Ishikawa (cell line): Measurements from ENCODE around the gene MYOZ3.

ENCODE experiments used
- CEBPB ChIP-seq: IDR thresholded peaks from 2 replicates; pipeline ENCODE4 v1.6.1; 2012
- CREB1 ChIP-seq: IDR thresholded peaks from 2 replicates; pipeline ENCODE4 v1.6.1; 2012; ENCODE audit warnings: low read depth
- EGR1 ChIP-seq: IDR thresholded peaks from 2 replicates; pipeline ENCODE4 v1.6.1; 2012
- EP300 ChIP-seq: IDR thresholded peaks from 2 replicates; pipeline ENCODE4 v1.6.1; 2012; ENCODE audit warnings: borderline replicate concordance
- FOXM1 ChIP-seq: IDR thresholded peaks from 2 replicates; pipeline ENCODE4 v1.6.1; 2012; ENCODE audit warnings: low read depth, borderline replicate concordance
- NFIC ChIP-seq: IDR thresholded peaks from 2 replicates; pipeline ENCODE4 v1.6.1; 2012
- RAD21 ChIP-seq: IDR thresholded peaks from 2 replicates; pipeline ENCODE4 v1.6.1; 2012; ENCODE audit warnings: low read depth
- TAF1 ChIP-seq: IDR thresholded peaks from 2 replicates; pipeline ENCODE4 v1.6.1; 2012; ENCODE audit warnings: low read depth, mild to moderate bottlenecking
- TCF12 ChIP-seq: IDR thresholded peaks from 2 replicates; pipeline ENCODE4 v1.6.1; 2012; ENCODE audit warnings: low read depth
- TEAD4 ChIP-seq: IDR thresholded peaks from 2 replicates; pipeline ENCODE4 v1.6.1; 2012
- YY1 ChIP-seq: IDR thresholded peaks from 2 replicates; pipeline ENCODE4 v1.6.1; 2012; ENCODE audit warnings: low read depth
- ZBTB7A ChIP-seq: IDR thresholded peaks from 2 replicates; pipeline ENCODE4 v1.6.1; 2012; ENCODE audit warnings: low read depth
- TF ChIP-seq, protein P1 (sequence below): IDR thresholded peaks from 2 replicates; pipeline ENCODE4 v1.6.1; 2012
- TF ChIP-seq, protein P2 (sequence below): IDR thresholded peaks from 2 replicates; pipeline ENCODE4 v1.6.1; 2012; ENCODE audit warnings: low read depth, mild to moderate bottlenecking
- TF ChIP-seq, protein P3 (sequence below): IDR thresholded peaks from 2 replicates; pipeline ENCODE4 v1.6.1; 2012

The MYOZ3 gene

DNA sequence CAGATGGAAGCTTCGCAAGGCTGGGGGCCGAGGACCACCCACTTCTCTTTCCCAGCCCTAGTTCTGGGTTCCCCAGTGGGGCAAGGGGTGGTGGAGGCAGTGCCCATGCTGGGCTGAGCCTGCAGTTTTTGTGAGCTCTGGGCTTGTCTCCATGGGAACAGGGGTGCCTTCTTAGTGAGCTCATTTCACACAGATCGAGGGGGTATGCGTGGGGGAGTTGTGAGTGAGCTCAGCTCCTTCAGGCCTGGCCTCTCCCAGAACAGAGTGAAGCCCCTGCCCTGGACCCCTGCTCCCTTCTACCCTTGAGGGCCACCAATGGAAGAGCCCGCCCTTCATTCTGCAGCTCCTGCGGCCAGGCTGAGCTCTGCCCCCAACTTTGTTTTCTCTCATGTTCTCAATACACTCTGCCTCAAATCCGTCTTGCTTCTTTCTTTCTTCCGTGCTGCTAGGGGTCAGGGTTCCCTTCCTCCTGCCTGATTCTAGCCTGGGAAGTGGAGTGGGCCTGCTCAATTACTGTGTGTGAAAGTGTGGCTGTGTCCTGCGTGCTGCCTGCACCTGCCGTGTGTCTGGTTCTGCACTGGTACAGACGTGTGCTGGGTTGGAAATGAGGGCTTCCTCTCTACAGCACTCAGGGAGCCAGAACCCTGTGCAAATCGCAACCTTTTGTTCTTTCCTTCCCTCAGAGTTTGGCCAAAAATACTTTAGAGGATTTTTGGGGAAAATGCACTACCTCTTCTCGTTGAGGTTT lies 9.0 kb upstream of the MYOZ3 start:
- TF ChIP-seq, protein P1, sequence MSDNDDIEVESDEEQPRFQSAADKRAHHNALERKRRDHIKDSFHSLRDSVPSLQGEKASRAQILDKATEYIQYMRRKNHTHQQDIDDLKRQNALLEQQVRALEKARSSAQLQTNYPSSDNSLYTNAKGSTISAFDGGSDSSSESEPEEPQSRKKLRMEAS = no peak
- no peak for TF ChIP-seq TCF12
- no peak for TF ChIP-seq FOXM1
- TF ChIP-seq CREB1 = no peak
- TF ChIP-seq TEAD4 = no peak
- TF ChIP-seq NFIC = no peak
- TF ChIP-seq, protein P2, sequence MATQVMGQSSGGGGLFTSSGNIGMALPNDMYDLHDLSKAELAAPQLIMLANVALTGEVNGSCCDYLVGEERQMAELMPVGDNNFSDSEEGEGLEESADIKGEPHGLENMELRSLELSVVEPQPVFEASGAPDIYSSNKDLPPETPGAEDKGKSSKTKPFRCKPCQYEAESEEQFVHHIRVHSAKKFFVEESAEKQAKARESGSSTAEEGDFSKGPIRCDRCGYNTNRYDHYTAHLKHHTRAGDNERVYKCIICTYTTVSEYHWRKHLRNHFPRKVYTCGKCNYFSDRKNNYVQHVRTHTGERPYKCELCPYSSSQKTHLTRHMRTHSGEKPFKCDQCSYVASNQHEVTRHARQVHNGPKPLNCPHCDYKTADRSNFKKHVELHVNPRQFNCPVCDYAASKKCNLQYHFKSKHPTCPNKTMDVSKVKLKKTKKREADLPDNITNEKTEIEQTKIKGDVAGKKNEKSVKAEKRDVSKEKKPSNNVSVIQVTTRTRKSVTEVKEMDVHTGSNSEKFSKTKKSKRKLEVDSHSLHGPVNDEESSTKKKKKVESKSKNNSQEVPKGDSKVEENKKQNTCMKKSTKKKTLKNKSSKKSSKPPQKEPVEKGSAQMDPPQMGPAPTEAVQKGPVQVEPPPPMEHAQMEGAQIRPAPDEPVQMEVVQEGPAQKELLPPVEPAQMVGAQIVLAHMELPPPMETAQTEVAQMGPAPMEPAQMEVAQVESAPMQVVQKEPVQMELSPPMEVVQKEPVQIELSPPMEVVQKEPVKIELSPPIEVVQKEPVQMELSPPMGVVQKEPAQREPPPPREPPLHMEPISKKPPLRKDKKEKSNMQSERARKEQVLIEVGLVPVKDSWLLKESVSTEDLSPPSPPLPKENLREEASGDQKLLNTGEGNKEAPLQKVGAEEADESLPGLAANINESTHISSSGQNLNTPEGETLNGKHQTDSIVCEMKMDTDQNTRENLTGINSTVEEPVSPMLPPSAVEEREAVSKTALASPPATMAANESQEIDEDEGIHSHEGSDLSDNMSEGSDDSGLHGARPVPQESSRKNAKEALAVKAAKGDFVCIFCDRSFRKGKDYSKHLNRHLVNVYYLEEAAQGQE = no peak
- TF ChIP-seq CEBPB = no peak
- no peak for TF ChIP-seq ZBTB7A
- TF ChIP-seq EGR1 = no peak
- no peak for TF ChIP-seq RAD21
- TF ChIP-seq YY1 = no peak
- no peak for TF ChIP-seq TAF1
- TF ChIP-seq, protein P3, sequence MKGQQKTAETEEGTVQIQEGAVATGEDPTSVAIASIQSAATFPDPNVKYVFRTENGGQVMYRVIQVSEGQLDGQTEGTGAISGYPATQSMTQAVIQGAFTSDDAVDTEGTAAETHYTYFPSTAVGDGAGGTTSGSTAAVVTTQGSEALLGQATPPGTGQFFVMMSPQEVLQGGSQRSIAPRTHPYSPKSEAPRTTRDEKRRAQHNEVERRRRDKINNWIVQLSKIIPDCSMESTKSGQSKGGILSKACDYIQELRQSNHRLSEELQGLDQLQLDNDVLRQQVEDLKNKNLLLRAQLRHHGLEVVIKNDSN = no peak
- no peak for TF ChIP-seq EP300

DNA sequence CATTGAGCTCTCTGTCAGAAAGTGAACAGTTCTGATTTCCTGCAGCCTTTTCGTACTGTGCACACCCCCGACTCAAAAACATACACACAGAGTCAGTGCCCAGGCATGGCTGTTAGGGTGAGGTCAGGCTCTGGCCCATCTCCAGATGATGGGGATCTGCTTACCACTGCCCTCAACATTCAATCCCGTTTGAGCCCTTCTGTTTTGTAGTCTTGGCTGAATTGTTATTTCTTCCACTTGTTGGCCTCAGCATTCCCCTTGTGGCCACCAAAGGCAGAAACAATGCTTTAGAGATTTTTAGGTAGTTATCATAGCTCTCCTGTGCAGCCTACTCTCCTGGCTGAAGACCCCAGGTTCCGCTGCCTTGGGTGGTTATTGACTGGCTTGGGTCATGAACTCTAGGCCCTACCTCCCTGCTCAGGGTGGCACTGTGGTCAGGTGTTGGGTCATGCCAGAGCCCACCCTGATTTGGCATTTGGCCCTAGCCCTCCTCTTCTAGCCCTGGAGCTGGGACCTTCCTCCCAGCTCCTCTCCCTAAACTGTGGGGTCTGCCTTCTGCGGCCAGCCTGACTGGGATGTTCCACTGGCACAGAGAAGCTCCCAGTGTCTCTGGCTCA lies 7.8 kb upstream of the MYOZ3 start:
- TF ChIP-seq EGR1 = no peak
- no peak for TF ChIP-seq TEAD4
- peak; percentile 18; the same call in 1 of the 2 replicates for TF ChIP-seq RAD21
- no peak for TF ChIP-seq EP300
- TF ChIP-seq ZBTB7A = no peak
- TF ChIP-seq, protein P1 = no peak
- TF ChIP-seq TCF12 = no peak
- no peak for TF ChIP-seq NFIC

DNA sequence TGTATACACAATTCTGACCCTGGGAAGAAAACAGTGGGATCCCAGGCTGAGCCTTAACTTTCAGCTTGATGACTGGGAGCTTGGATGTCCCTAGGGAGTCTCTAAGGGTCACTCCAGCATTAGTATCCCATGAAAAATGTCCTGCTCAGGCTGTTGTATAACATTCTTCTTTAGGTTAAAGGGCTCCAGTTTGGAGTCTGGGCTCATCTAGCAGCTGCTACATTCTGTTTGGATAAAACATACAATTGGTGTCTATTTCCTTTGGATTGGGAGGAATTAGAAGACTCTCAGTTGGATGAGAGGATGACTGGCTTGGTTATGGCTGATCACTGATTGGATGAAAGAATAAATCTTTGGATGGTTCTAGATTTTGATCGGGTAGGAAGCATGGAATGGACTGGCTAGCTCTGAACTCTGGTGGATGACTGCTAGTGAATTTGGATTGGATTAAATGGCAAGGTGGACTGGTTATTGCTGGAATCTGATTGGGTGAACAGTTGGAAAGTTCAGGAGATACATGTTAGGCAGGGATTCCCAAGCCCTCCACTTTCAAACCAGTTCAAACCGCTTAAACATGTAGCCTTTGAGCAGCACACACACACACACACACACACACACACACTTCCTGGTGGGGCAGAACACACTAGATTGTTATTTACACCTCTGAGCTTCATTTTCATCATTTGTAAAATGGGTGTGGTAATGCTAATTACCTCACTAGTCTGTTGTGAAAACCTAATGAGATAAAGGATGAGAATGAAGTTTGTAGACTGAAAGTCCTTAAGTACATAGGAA lies 7.1 kb upstream of the MYOZ3 start:
- no peak for TF ChIP-seq EGR1

DNA sequence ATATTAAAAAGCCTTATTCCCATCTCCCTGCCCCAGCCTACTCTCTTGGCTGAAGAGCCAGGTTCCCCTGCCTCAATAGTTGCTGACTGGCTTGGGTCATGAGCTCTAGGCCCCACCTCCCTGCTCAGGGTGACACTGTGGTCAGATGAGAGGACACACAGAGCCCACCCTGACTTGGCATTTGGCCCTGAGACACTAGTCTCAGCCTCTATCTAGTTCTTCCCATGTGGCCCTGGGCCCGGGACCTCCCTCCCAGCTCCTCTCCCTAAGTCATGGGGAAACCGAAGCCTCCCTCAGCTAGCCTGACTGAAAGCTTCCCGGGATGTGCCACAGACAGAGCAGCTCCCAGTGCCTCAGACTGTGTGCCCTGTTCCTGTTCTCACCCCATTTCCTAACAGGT lies 5.8 kb upstream of the MYOZ3 start:
- TF ChIP-seq RAD21 (no peak), FOXM1 (no peak), YY1 (no peak), NFIC (no peak), TCF12 (no peak), EGR1 (no peak), EP300 (no peak), ZBTB7A (no peak), CREB1 (no peak), TEAD4 (no peak), TAF1 (no peak), CEBPB (no peak)
- TF ChIP-seq, protein P3 = no peak
- TF ChIP-seq, protein P2 = no peak
- TF ChIP-seq, protein P1 = no peak
